Mononuclear cell (primary cell): ENCODE results near the gene SLC16A10. TPM values are rescaled to one million over a fixed set of nuclear protein-coding genes. Genes with fewer than 3 reads are reported as not detected.
"Not testable (repeated sequence)": the region's sequence is repeated elsewhere in the genome, so short reads cannot be mapped to it uniquely, and the experiment has no call there.

ENCODE experiments used
- H3K27me3 ChIP-seq: 2 replicates; pipeline ENCODE4 v1.6.0; 2011; ENCODE audit warnings: low read length, control low read depth; ENCODE audit not compliant: insufficient read depth
- H3K4me1 ChIP-seq: 2 replicates; pipeline ENCODE4 v1.5.1; 2011; ENCODE audit warnings: mild to moderate bottlenecking, low read length, control low read depth; ENCODE audit not compliant: insufficient read depth
- H3K4me3 ChIP-seq: 2 replicates; pipeline ENCODE4 v1.5.1; 2011; ENCODE audit warnings: mild to moderate bottlenecking, low read length, moderate library complexity
- H3K9me3 ChIP-seq: 2 replicates; pipeline ENCODE4 v1.5.1; 2011; ENCODE audit warnings: low read depth, mild to moderate bottlenecking, control low read depth, low read length
- total RNA-seq: library from RNA; depleted of rRNA; stranded (reverse); fragments of >200 nt; gene quantifications from one replicate; pipeline ENCODE4 v1.2.3, GENCODE V29; 2012

SLC16A10 gene
- total RNA-seq, 1 donor, result 11.2 TPM

- H3K4me3 ChIP-seq, result no peak overlapping the region
- H3K27me3 ChIP-seq, result no peaks in the 10 kb centered on the region
- H3K4me1 ChIP-seq, result peaks cover 15% of the 10 kb centered on the region
- H3K9me3 ChIP-seq, result no peaks in the 10 kb centered on the region
Observed at GRCh38 chr6:111228094-111228493, 140.8 kb downstream of the SLC16A10 start.

- Histone ChIP-seq H3K4me3 (no peak overlapping the region), H3K4me1 (peaks cover 15% of the 10 kb centered on the region), H3K9me3 (no peaks in the 10 kb centered on the region), H3K27me3 (no peaks in the 10 kb centered on the region)
Observed at GRCh38 chr6:111230351-111231089, 143.2 kb downstream of the SLC16A10 start.

GRCh38 chr6:111231090-111231459, 143.8 kb downstream of the SLC16A10 start:
- Histone ChIP-seq H3K9me3 (no peaks in the 10 kb centered on the region), H3K27me3 (no peaks in the 10 kb centered on the region), H3K4me1 (peaks cover 15% of the 10 kb centered on the region), H3K4me3 (no peak overlapping the region)

- no peak overlapping the region for H3K4me3 ChIP-seq
- H3K9me3 ChIP-seq, result no peaks in the 10 kb centered on the region
- H3K27me3 ChIP-seq, result no peaks in the 10 kb centered on the region
- H3K4me1 ChIP-seq, result peaks cover 16% of the 10 kb centered on the region
Observed at GRCh38 chr6:111237852-111238251, 150.5 kb downstream of the SLC16A10 start.

- no peaks in the 10 kb centered on the region for H3K9me3 ChIP-seq
- no peaks in the 10 kb centered on the region for H3K27me3 ChIP-seq
- peaks cover 16% of the 10 kb centered on the region for H3K4me1 ChIP-seq
- no peak overlapping the region for H3K4me3 ChIP-seq
Observed at GRCh38 chr6:111238464-111239119, 151.3 kb downstream of the SLC16A10 start.

GRCh38 chr6:111239461-111239860, 152.2 kb downstream of the SLC16A10 start:
- Histone ChIP-seq H3K27me3 (no peaks in the 10 kb centered on the region), H3K4me1 (peaks cover 16% of the 10 kb centered on the region), H3K9me3 (no peaks in the 10 kb centered on the region), H3K4me3 (no peak overlapping the region)

GRCh38 chr6:111242452-111242851, 155.1 kb downstream of the SLC16A10 start:
- Histone ChIP-seq H3K27me3 (no peaks in the 10 kb centered on the region), H3K4me3 (no peak overlapping the region), H3K4me1 (peaks cover 15% of the 10 kb centered on the region), H3K9me3 (no peaks in the 10 kb centered on the region)

GRCh38 chr6:111243095-111243494, 155.8 kb downstream of the SLC16A10 start:
- H3K4me1 ChIP-seq, result peaks cover 10% of the 10 kb centered on the region
- no peak overlapping the region for H3K4me3 ChIP-seq
- no peaks in the 10 kb centered on the region for H3K9me3 ChIP-seq
- no peaks in the 10 kb centered on the region for H3K27me3 ChIP-seq

GRCh38 chr6:111248789-111249188, 161.5 kb downstream of the SLC16A10 start:
- no peaks in the 10 kb centered on the region for H3K27me3 ChIP-seq
- no peak overlapping the region for H3K4me3 ChIP-seq
- no peaks in the 10 kb centered on the region for H3K4me1 ChIP-seq
- no peaks in the 10 kb centered on the region for H3K9me3 ChIP-seq

GRCh38 chr6:111250791-111251354, 163.6 kb downstream of the SLC16A10 start:
- H3K27me3 ChIP-seq, result no peaks in the 10 kb centered on the region
- H3K9me3 ChIP-seq, result no peaks in the 10 kb centered on the region
- no peaks in the 10 kb centered on the region for H3K4me1 ChIP-seq
- H3K4me3 ChIP-seq, result no peak overlapping the region

GRCh38 chr6:111252726-111253125, 165.4 kb downstream of the SLC16A10 start:
- H3K27me3 ChIP-seq, result no peaks in the 10 kb centered on the region
- no peaks in the 10 kb centered on the region for H3K9me3 ChIP-seq
- no peaks in the 10 kb centered on the region for H3K4me1 ChIP-seq
- no peak overlapping the region for H3K4me3 ChIP-seq

GRCh38 chr6:111254004-111254778, 166.9 kb downstream of the SLC16A10 start:
- Histone ChIP-seq H3K27me3 (no peaks in the 10 kb centered on the region), H3K9me3 (no peaks in the 10 kb centered on the region), H3K4me1 (peaks cover 4% of the 10 kb centered on the region), H3K4me3 (no peak overlapping the region)

- no peak overlapping the region for H3K4me3 ChIP-seq
- H3K27me3 ChIP-seq, result no peaks in the 10 kb centered on the region
- H3K9me3 ChIP-seq, result no peaks in the 10 kb centered on the region
- H3K4me1 ChIP-seq, result peaks cover 9% of the 10 kb centered on the region
Observed at GRCh38 chr6:111254779-111255166, 167.5 kb downstream of the SLC16A10 start.

GRCh38 chr6:111255838-111256237, 168.5 kb downstream of the SLC16A10 start:
- not testable (repeated sequence) for H3K27me3 ChIP-seq, H3K9me3 ChIP-seq, H3K4me3 ChIP-seq
- peaks cover 20% of the 10 kb centered on the region for H3K4me1 ChIP-seq

- Histone ChIP-seq H3K4me1 (peaks cover 22% of the 10 kb centered on the region), H3K27me3 (no peaks in the 10 kb centered on the region), H3K4me3 (no peak overlapping the region), H3K9me3 (no peaks in the 10 kb centered on the region)
Observed at GRCh38 chr6:111256646-111257045, 169.3 kb downstream of the SLC16A10 start.
